Mesenchymal stem cell (in vitro differentiated cells and primary cell): Measurements from ENCODE around the gene HTT-AS.
"Not testable (repeated sequence)": the region's sequence is repeated elsewhere in the genome, so short reads cannot be mapped to it uniquely, and the experiment has no call there.

Experiments used
- DNase-seq: peaks from one replicate; pipeline ENCODE4 v3.0.0-alpha.2; 2013
- H2AFZ ChIP-seq: one replicate; pipeline ENCODE4 v1.6.1; 2013; ENCODE audit warnings: low read depth, mild to moderate bottlenecking, control low read depth, inconsistent platforms, low read length, moderate library complexity
- H2AK5ac ChIP-seq: 2 replicates; pipeline ENCODE4 v1.6.1; 2013; ENCODE audit warnings: low read length, moderate library complexity, mild to moderate bottlenecking, inconsistent platforms; ENCODE audit not compliant: severe bottlenecking
- H2BK120ac ChIP-seq: one replicate; pipeline ENCODE4 v1.6.1; 2013; ENCODE audit warnings: low read depth, mild to moderate bottlenecking, inconsistent platforms, low read length, moderate library complexity
- H2BK12ac ChIP-seq, 2 experiments: one replicate each; pipeline ENCODE4 v1.6.1; 2013; ENCODE audit warnings: inconsistent platforms in 2 of 2, low read length in 2 of 2, mild to moderate bottlenecking in 2 of 2, moderate library complexity in 2 of 2, control low read depth in 1 of 2
- H2BK15ac ChIP-seq: one replicate; pipeline ENCODE4 v1.6.1; 2013; ENCODE audit warnings: mild to moderate bottlenecking, low read depth, inconsistent platforms; ENCODE audit not compliant: poor library complexity, severe bottlenecking
- H2BK5ac ChIP-seq: 2 replicates; pipeline ENCODE4 v1.6.1; 2013; ENCODE audit warnings: low read depth, mild to moderate bottlenecking, low read length, control low read depth, inconsistent platforms; ENCODE audit not compliant: poor library complexity, severe bottlenecking
- H3K14ac ChIP-seq, 2 experiments: one replicate each; pipeline ENCODE4 v1.6.1; 2013; ENCODE audit warnings: inconsistent platforms in 2 of 2, low read length in 2 of 2, control low read depth in 1 of 2, mild to moderate bottlenecking in 1 of 2, moderate library complexity in 1 of 2
- H3K18ac ChIP-seq, 2 experiments: one replicate each; pipeline ENCODE4 v1.6.1; 2013; ENCODE audit warnings: inconsistent platforms in 2 of 2, low read length in 2 of 2, control low read depth in 1 of 2, low read depth in 1 of 2, mild to moderate bottlenecking in 1 of 2
- H3K23ac ChIP-seq, 2 experiments: one replicate each; pipeline ENCODE4 v1.6.1; 2013; ENCODE audit warnings: inconsistent platforms in 2 of 2, low read length in 2 of 2, mild to moderate bottlenecking in 2 of 2, moderate library complexity in 2 of 2, control low read depth in 1 of 2
- H3K27ac ChIP-seq: 2 replicates; pipeline ENCODE4 v1.5.1; 2013; ENCODE audit warnings: mild to moderate bottlenecking, moderate library complexity, low read length, control low read depth, inconsistent platforms; ENCODE audit not compliant: poor library complexity, severe bottlenecking
- H3K27me3 ChIP-seq, 2 experiments: 2 replicates each; pipeline versions ENCODE4 v1.6.1 to v1.7.0; 2013; ENCODE audit warnings: low read length in 2 of 2, mild to moderate bottlenecking in 2 of 2, moderate library complexity in 2 of 2, control low read depth in 1 of 2, inconsistent platforms in 1 of 2; ENCODE audit not compliant: control insufficient read depth in 1 of 2, insufficient read depth in 1 of 2
- H3K36me3 ChIP-seq, 2 experiments: 2 replicates each; pipeline versions ENCODE4 v1.6.1 to v1.7.0; 2013; ENCODE audit warnings: low read length in 2 of 2, control low read depth in 1 of 2, inconsistent platforms in 1 of 2, low read depth in 1 of 2, mild to moderate bottlenecking in 1 of 2; ENCODE audit not compliant: insufficient read depth in 2 of 2, control insufficient read depth in 1 of 2
- H3K4ac ChIP-seq, 2 experiments: one replicate each; pipeline ENCODE4 v1.6.1; 2013; ENCODE audit warnings: inconsistent platforms in 2 of 2, low read length in 2 of 2, mild to moderate bottlenecking in 2 of 2, moderate library complexity in 2 of 2, control low read depth in 1 of 2, low read depth in 1 of 2
- H3K4me1 ChIP-seq: 2 replicates; pipeline ENCODE4 v1.6.1; 2013; ENCODE audit warnings: low read depth, low read length, control low read depth; ENCODE audit not compliant: control insufficient read depth, insufficient read depth
- H3K4me2 ChIP-seq: 2 replicates; pipeline ENCODE4 v1.6.1; 2013; ENCODE audit warnings: low read length, mild to moderate bottlenecking, inconsistent platforms; ENCODE audit not compliant: poor library complexity, severe bottlenecking
- H3K4me3 ChIP-seq, 2 experiments: 2 replicates each; pipeline versions ENCODE4 v1.5.1 to v1.7.0; 2013; ENCODE audit warnings: low read length in 2 of 2, mild to moderate bottlenecking in 2 of 2, control low read depth in 1 of 2, low read depth in 1 of 2; ENCODE audit not compliant: insufficient read depth in 1 of 2
- H3K79me1 ChIP-seq: replicated peaks from 2 replicates; pipeline ENCODE4 v1.6.1; 2013; ENCODE audit warnings: mild to moderate bottlenecking, control low read depth, low read length, inconsistent platforms; ENCODE audit not compliant: poor library complexity, severe bottlenecking
- H3K9ac ChIP-seq: 2 replicates; pipeline ENCODE4 v1.7.0; 2013; ENCODE audit warnings: mild to moderate bottlenecking, low read length, moderate library complexity
- H3K9me3 ChIP-seq: 2 replicates; pipeline ENCODE4 v1.7.0; 2013; ENCODE audit warnings: mild to moderate bottlenecking, low read length; ENCODE audit not compliant: control insufficient read depth
- H4K8ac ChIP-seq: one replicate; pipeline ENCODE4 v1.6.1; 2013; ENCODE audit warnings: inconsistent platforms, mild to moderate bottlenecking, low read length, moderate library complexity
- H4K91ac ChIP-seq: one replicate; pipeline ENCODE4 v1.6.1; 2013; ENCODE audit warnings: mild to moderate bottlenecking, low read length, inconsistent platforms
- WGBS: methylation state at CpG from one replicate; pipeline ENCODE4 v1.1.7; 2013; ENCODE audit warnings: mixed read lengths; 5-methylcytosine and 5-hydroxymethylcytosine counted together

HTT-AS gene

GRCh38 chr4:3054169-3054759 is 20.1 kb downstream of the HTT-AS start:
- Histone ChIP-seq H3K36me3 (no peaks in the 10 kb centered on the region), H3K9ac (no peak overlapping the region), H2BK15ac (no peak overlapping the region), H3K4me3 (no peak overlapping the region), H3K4ac (no peak overlapping the region), H3K79me1 (no peaks in the 10 kb centered on the region), H3K23ac (no peak overlapping the region), H3K27ac (no peak overlapping the region), H3K9me3 (peaks cover 4% of the 10 kb centered on the region), H3K4me2 (no peak overlapping the region), H2BK120ac (no peak overlapping the region), H3K27me3 (peaks cover 3 to 4% of the 10 kb centered on the region in 2 experiments), H3K4me1 (no peaks in the 10 kb centered on the region), H3K18ac (no peak overlapping the region), H2BK5ac (no peak overlapping the region), H4K91ac (no peak overlapping the region), H2AFZ (no peak overlapping the region), H3K14ac (no peak overlapping the region), H4K8ac (no peak overlapping the region), H2BK12ac (no peak overlapping the region), H2AK5ac (no peak overlapping the region)
- DNase-seq = no peak
- 88% methylated on average over 2 of the region's 2 CpGs for WGBS

GRCh38 chr4:3051141-3051897 is 23.0 kb downstream of the HTT-AS start:
- not testable (repeated sequence) for H2BK12ac ChIP-seq, H4K91ac ChIP-seq, H3K27me3 ChIP-seq, H3K4me1 ChIP-seq, H2AK5ac ChIP-seq, DNase-seq, H3K36me3 ChIP-seq, H3K4ac ChIP-seq, H3K27ac ChIP-seq, H2AFZ ChIP-seq, H3K79me1 ChIP-seq, H3K9ac ChIP-seq, H3K4me2 ChIP-seq, H2BK15ac ChIP-seq, H3K9me3 ChIP-seq, H2BK5ac ChIP-seq, H3K4me3 ChIP-seq, H3K18ac ChIP-seq, H3K14ac ChIP-seq, H3K23ac ChIP-seq, H4K8ac ChIP-seq, H2BK120ac ChIP-seq
- WGBS = 89% methylated on average over 12 of the region's 12 CpGs

- H3K27ac ChIP-seq = no peak overlapping the region
- no peak overlapping the region for H4K91ac ChIP-seq
- DNase-seq = peak; percentile 64
- H3K23ac ChIP-seq = no peak overlapping the region
- H3K18ac ChIP-seq = no peak overlapping the region
- H3K4me2 ChIP-seq = no peak overlapping the region
- H2AK5ac ChIP-seq = no peak overlapping the region
- H3K4ac ChIP-seq = no peak overlapping the region
- H4K8ac ChIP-seq = no peak overlapping the region
- H3K27me3 ChIP-seq = peaks cover 9 to 21% of the 10 kb centered on the region in 2 experiments
- no peaks in the 10 kb centered on the region for H3K9me3 ChIP-seq
- H2AFZ ChIP-seq = no peak overlapping the region
- H3K79me1 ChIP-seq = no peaks in the 10 kb centered on the region
- H3K4me3 ChIP-seq = peak overlapping the region in 1 of 2 experiments; percentile 33
- no peak overlapping the region for H2BK12ac ChIP-seq
- H3K9ac ChIP-seq = no peak overlapping the region
- peaks cover 5% of the 10 kb centered on the region for H3K4me1 ChIP-seq
- no peak overlapping the region for H2BK120ac ChIP-seq
- H2BK15ac ChIP-seq = no peak overlapping the region
- no peaks in the 10 kb centered on the region for H3K36me3 ChIP-seq
- H2BK5ac ChIP-seq = no peak overlapping the region
- H3K14ac ChIP-seq = no peak overlapping the region
- 61% methylated on average over 20 of the region's 20 CpGs for WGBS
Observed at GRCh38 chr4:3047464-3048286, 26.7 kb downstream of the HTT-AS start.

GRCh38 chr4:3046623-3047022 is 27.7 kb downstream of the HTT-AS start:
- no peak overlapping the region for H2BK12ac ChIP-seq
- no peak overlapping the region for H3K27ac ChIP-seq
- H4K8ac ChIP-seq = no peak overlapping the region
- WGBS = 88% methylated on average over 2 of the region's 4 CpGs
- H3K4me3 ChIP-seq = no peak overlapping the region
- H3K4me1 ChIP-seq = peaks cover 5% of the 10 kb centered on the region
- H3K9ac ChIP-seq = no peak overlapping the region
- H3K9me3 ChIP-seq = no peaks in the 10 kb centered on the region
- no peak overlapping the region for H2AK5ac ChIP-seq
- no peak overlapping the region for H2BK120ac ChIP-seq
- no peaks in the 10 kb centered on the region for H3K36me3 ChIP-seq
- H3K23ac ChIP-seq = no peak overlapping the region
- no peak overlapping the region for H4K91ac ChIP-seq
- no peak overlapping the region for H2BK15ac ChIP-seq
- no peak overlapping the region for H3K4me2 ChIP-seq
- no peak overlapping the region for H3K18ac ChIP-seq
- no peak for DNase-seq
- H2BK5ac ChIP-seq = no peak overlapping the region
- no peaks in the 10 kb centered on the region for H3K79me1 ChIP-seq
- H3K27me3 ChIP-seq = peaks cover 9 to 28% of the 10 kb centered on the region in 2 experiments
- H2AFZ ChIP-seq = no peak overlapping the region
- no peak overlapping the region for H3K14ac ChIP-seq
- H3K4ac ChIP-seq = no peak overlapping the region
